ENCODE results near the gene MCAM. TPM values are rescaled to one million over a fixed set of nuclear protein-coding genes. Genes with fewer than 3 reads are reported as not detected.

The MCAM gene, protein sequence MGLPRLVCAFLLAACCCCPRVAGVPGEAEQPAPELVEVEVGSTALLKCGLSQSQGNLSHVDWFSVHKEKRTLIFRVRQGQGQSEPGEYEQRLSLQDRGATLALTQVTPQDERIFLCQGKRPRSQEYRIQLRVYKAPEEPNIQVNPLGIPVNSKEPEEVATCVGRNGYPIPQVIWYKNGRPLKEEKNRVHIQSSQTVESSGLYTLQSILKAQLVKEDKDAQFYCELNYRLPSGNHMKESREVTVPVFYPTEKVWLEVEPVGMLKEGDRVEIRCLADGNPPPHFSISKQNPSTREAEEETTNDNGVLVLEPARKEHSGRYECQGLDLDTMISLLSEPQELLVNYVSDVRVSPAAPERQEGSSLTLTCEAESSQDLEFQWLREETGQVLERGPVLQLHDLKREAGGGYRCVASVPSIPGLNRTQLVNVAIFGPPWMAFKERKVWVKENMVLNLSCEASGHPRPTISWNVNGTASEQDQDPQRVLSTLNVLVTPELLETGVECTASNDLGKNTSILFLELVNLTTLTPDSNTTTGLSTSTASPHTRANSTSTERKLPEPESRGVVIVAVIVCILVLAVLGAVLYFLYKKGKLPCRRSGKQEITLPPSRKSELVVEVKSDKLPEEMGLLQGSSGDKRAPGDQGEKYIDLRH
- total RNA-seq (ENCODE audit: unreplicated experiment) = 78.3 TPM
- long read RNA-seq, transcript MCAM-201 (16 exons, 3,313 nt) = major isoform, 19 of 24 reads
- long read RNA-seq, partial matches to known transcripts = 2 of 24 reads
- long read RNA-seq, other reads (novel, unspliced or antisense) = 3 of 24 reads

DNA sequence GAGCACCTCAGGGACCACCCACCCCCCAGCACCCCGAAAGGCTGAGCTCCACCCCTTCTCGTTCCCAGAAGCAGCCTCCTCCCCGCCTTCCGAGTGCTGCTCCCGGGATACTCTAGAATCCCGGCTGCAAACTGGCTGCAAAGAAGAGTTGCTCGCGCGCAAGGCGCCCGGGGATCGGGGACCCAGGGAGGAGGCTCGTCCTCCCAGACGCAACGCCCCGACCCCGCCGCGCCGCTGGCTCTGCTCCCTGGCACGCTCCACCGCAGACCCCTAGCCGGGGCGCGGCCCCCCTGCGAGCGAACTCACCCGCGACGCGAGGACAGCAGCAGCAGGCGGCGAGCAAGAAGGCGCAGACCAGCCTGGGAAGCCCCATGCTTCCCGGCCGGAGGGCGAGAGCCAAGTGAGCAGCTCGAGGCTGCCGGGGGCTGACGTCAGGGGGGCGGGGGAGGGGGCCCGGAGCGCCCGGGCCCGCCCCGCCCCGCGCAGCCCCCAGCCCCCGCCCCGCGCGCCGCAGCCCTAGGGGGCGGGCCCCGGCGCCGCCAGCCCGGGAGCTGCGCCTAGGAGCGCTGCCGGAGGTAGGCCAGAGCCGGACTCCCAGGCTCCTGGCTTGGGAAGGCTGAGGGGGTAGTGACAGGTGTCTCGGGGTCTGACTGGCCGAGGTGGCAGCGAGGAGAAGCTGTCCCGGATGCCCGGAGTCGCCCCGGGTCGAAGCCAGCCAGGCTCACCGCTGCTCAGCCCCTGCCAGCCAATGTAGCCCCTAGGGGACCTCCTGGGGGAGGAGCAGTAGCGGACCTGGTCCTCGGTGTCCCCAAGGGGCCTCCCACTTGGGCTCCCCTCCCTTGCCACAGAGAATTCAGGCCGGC lies at the start of gene MCAM:
TSS of gene MCAM (minus strand) at position 402 of the 863 bp plus-strand sequence. CDS start at position 373, 29 bp downstream.
- peak; percentile 43 for DNase-seq (ENCODE audit: low spot score)

DNA sequence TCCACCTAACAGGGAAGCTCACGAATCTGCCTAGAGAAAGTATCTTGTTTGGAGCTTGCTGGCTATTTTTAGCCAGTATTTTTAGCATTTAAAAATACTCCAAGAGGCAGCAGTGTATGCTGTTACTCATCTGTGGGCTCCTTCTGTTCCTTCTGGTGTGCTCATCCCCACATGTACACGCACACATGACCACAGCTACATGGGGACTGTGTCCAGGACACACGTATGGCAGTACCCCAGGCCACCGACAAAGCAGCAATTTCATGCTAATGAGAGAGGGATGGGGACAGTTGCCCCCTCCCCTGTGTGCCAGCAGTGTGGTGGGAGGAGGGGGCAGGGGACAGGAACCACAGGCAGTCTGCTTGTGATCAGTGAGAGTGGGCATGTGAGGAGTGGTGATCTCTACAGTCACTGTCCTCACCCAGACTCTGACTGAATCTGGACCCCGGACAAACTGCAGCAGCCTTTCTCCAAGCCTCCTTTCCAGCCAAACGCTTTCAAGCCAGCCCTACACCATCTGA lies 48.2 kb upstream of the MCAM start:
- Mint-ChIP-seq H3K4me1 (ENCODE audit: unreplicated experiment) (peaks cover 9% of the 10 kb centered on the region), H3K4me3 (ENCODE audit: unreplicated experiment) (no peak overlapping the region), H3K27me3 (ENCODE audit: unreplicated experiment) (peaks cover 18% of the 10 kb centered on the region), H3K27ac (ENCODE audit: unreplicated experiment) (no peak overlapping the region), H3K9me3 (ENCODE audit: unreplicated experiment) (no peaks in the 10 kb centered on the region), H3K36me3 (ENCODE audit: low read depth, unreplicated experiment) (peaks cover 3% of the 10 kb centered on the region)
- TF ChIP-seq, protein P1, sequence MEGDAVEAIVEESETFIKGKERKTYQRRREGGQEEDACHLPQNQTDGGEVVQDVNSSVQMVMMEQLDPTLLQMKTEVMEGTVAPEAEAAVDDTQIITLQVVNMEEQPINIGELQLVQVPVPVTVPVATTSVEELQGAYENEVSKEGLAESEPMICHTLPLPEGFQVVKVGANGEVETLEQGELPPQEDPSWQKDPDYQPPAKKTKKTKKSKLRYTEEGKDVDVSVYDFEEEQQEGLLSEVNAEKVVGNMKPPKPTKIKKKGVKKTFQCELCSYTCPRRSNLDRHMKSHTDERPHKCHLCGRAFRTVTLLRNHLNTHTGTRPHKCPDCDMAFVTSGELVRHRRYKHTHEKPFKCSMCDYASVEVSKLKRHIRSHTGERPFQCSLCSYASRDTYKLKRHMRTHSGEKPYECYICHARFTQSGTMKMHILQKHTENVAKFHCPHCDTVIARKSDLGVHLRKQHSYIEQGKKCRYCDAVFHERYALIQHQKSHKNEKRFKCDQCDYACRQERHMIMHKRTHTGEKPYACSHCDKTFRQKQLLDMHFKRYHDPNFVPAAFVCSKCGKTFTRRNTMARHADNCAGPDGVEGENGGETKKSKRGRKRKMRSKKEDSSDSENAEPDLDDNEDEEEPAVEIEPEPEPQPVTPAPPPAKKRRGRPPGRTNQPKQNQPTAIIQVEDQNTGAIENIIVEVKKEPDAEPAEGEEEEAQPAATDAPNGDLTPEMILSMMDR (IDR thresholded peaks at IDR 0.05; ENCODE audit: unreplicated experiment) = no peak
- DNase-seq (ENCODE audit: low spot score) = no peak

More for the DNA sequence above, at the start of gene MCAM:
- TF ChIP-seq, protein P1 (IDR thresholded peaks at IDR 0.05; ENCODE audit: unreplicated experiment) = no peak
- Mint-ChIP-seq H3K36me3 (ENCODE audit: low read depth, unreplicated experiment) (no peaks in the 10 kb centered on the region), H3K27ac (ENCODE audit: unreplicated experiment) (peak within 1 kb of the TSS; percentile 18), H3K27me3 (ENCODE audit: unreplicated experiment) (peaks cover 11% of the 10 kb centered on the region), H3K4me1 (ENCODE audit: unreplicated experiment) (peaks cover 21% of the 10 kb centered on the region), H3K9me3 (ENCODE audit: unreplicated experiment) (no peaks in the 10 kb centered on the region), H3K4me3 (ENCODE audit: unreplicated experiment) (peak within 1 kb of the TSS; percentile 80)

DNA sequence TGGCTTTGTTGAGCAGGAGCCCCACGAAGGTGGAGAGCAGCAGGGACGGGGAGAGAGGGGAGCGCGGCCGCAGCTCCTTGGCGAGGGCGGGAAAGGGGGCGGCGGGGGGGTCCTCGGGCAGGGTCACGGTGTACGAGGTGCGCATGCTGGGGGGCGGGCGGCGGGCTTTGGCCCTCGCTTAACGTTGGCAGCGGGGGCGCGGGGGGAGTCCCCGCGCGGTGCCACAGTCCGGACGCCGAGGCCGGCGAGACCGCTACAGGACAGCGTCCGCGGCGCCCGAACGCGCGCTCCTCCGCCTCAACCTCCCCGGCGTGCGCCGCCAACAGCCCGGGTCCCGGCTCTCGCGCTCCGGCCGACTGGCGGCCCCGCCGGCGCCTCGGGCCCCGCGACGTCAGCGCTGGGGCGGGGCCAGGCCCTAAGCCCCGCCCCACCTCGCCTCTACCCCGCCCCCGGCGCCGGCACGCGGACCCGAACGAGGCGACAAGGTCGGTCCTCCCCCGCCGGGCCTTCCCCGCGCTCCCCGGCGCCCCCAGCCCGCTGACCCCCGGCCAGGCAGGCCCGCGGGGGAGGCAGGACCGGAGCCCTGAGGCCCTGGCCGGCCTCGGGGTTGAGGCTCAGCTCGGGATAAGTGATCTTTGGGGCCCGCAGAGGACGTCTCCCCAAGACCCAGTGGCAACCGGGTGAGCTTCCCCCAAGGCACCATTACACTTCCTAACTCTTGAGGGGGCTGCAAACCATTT lies 47.1 kb upstream of the MCAM start:
- TF ChIP-seq, protein P1 (IDR thresholded peaks at IDR 0.05; ENCODE audit: unreplicated experiment) = no peak
- Mint-ChIP-seq H3K4me1 (ENCODE audit: unreplicated experiment) (peaks cover 5% of the 10 kb centered on the region), H3K27me3 (ENCODE audit: unreplicated experiment) (peaks cover 18% of the 10 kb centered on the region), H3K27ac (ENCODE audit: unreplicated experiment) (no peak overlapping the region), H3K36me3 (ENCODE audit: low read depth, unreplicated experiment) (peaks cover 3% of the 10 kb centered on the region), H3K4me3 (ENCODE audit: unreplicated experiment) (no peak overlapping the region), H3K9me3 (ENCODE audit: unreplicated experiment) (no peaks in the 10 kb centered on the region)
- peak; percentile 70 for DNase-seq (ENCODE audit: low spot score)

DNA sequence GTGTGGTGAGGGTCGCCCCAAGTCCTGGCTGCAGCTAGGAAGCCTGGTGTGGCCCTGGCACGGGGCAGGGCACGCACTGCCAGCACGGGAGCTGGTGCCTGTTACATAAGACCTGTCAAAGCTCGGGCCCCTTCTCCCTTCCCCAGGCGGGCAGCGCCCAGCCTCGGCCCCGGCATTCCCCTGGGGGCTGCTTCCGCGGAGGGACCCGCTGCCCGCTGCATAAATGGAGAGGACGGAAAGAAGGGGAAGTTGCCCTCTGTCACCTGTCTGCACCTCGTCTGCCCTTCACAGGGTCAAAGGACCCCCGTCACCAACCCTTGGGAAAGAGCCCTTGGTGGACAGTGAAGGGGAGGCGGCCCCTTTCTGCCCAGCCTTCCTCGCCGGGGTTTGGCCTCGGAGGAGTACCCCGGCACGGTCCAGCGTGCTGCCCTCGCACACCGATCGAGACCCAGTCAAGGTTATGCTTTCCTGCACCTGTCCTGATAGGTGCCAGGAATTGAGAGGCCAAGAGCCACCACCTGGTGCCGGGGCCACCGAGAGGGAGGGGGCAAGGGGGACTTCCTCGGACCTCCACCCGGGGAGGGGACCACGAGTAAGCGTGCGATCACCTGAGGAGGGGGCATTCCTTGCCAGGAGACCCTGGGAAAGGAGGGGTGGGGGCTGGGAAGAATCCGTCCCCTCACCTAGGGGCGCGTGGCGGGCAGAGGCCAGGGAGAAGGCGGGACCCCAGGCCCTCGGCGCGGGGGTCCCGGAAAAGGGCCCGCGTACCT lies 46.3 kb upstream of the MCAM start:
- Mint-ChIP-seq H3K9me3 (ENCODE audit: unreplicated experiment) (no peaks in the 10 kb centered on the region), H3K36me3 (ENCODE audit: low read depth, unreplicated experiment) (peaks cover 3% of the 10 kb centered on the region), H3K27me3 (ENCODE audit: unreplicated experiment) (peaks cover 18% of the 10 kb centered on the region), H3K27ac (ENCODE audit: unreplicated experiment) (no peak overlapping the region), H3K4me1 (ENCODE audit: unreplicated experiment) (peaks cover 5% of the 10 kb centered on the region), H3K4me3 (ENCODE audit: unreplicated experiment) (no peak overlapping the region)
- no peak for DNase-seq (ENCODE audit: low spot score)
- TF ChIP-seq, protein P1 (IDR thresholded peaks at IDR 0.05; ENCODE audit: unreplicated experiment) = no peak
